Body of pancreas (tissue), 4 donors: ENCODE data around the gene PAOX.

Experiments
- POLR2A ChIP-seq, 3 donors: fragments of 450-650 bp; IDR thresholded peaks; one replicate each; pipeline ENCODE4 v1.6.1; 2016; ENCODE audit warnings: antibody characterized with exemption in 3 of 3, mild to moderate bottlenecking in 2 of 3
- TF ChIP-seq, protein P1 (sequence below), 7 experiments: fragments of 450-650 bp in 4 of 7; fragments of 200-600 bp in 3 of 7; sonication (generic) in 3 of 7; IDR thresholded peaks; one replicate each; pipeline ENCODE4 v1.5.1; 2016 to 2019; ENCODE audit warnings: antibody characterized with exemption in 7 of 7

DNA sequence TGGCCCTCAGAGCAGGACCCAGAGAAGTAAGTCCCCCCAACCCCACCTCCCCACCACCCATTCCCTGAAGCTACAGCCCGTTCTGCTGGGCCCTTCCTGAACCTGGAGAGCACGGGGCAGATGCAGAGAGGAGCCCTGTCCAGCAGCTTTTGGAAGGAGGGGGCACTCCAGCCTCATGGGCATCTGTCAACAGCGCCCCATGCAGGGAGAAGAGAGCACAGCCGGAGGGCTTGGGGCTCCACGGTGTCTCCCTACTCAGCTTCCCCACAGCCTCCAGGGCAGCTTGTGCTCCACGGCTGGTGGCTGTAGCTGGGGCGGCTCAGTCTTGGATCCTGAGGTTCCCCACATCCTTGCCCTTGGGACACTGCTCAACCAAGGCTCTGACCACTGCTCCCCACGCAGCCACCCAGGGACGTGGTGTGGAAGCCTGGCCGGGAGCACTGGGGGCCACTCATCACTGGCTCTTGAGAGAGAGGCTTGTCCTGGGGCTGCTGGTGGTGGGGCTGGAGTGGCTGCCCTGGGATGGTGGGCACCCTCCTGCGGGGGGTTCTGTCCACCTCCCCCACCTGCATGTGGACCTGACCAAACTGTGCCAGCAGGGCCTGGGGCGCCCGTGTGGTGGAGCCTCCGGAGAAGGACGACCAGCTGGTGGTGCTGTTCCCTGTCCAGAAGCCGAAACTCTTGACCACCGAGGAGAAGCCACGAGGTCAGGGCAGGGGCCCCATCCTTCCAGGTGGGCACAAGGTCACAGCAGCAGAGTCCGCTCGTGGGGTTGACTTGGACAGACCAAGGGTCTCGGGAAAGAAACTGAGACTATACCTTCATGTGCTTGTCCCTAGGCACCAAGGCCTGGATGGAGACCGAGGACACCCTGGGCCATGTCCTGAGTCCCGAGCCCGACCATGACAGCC lies 27.4 kb upstream of the PAOX start:
- TF ChIP-seq, protein P1, sequence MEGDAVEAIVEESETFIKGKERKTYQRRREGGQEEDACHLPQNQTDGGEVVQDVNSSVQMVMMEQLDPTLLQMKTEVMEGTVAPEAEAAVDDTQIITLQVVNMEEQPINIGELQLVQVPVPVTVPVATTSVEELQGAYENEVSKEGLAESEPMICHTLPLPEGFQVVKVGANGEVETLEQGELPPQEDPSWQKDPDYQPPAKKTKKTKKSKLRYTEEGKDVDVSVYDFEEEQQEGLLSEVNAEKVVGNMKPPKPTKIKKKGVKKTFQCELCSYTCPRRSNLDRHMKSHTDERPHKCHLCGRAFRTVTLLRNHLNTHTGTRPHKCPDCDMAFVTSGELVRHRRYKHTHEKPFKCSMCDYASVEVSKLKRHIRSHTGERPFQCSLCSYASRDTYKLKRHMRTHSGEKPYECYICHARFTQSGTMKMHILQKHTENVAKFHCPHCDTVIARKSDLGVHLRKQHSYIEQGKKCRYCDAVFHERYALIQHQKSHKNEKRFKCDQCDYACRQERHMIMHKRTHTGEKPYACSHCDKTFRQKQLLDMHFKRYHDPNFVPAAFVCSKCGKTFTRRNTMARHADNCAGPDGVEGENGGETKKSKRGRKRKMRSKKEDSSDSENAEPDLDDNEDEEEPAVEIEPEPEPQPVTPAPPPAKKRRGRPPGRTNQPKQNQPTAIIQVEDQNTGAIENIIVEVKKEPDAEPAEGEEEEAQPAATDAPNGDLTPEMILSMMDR (IDR thresholded peaks at IDR 0.05): no peak
- TF ChIP-seq POLR2A (IDR thresholded peaks at IDR 0.05): no peak
